Kidney epithelial cell (primary cell): ENCODE measurements around the gene PSAT1. TPM values are rescaled to one million over a fixed set of nuclear protein-coding genes. Genes with fewer than 3 reads are reported as not detected.

Source experiments
- DNase-seq: peaks from one replicate; pipeline ENCODE4 v3.0.0-alpha.2; 2010; ENCODE audit warnings: low read depth
- H3K27me3 ChIP-seq: 2 replicates; pipeline ENCODE4 v1.6.0; 2011; ENCODE audit warnings: low read length; ENCODE audit not compliant: control insufficient read depth, insufficient read depth
- H3K36me3 ChIP-seq: 2 replicates; pipeline ENCODE4 v1.5.1; 2011; ENCODE audit warnings: low read length; ENCODE audit not compliant: control insufficient read depth, insufficient read depth
- H3K4me3 ChIP-seq: 2 replicates; pipeline ENCODE4 v1.5.1; 2011; ENCODE audit warnings: low read depth, mild to moderate bottlenecking, control low read depth, low read length
- total RNA-seq: library from RNA; depleted of rRNA; stranded (reverse); fragments of >200 nt; gene quantifications from 2 replicates; pipeline ENCODE4 v1.2.3, GENCODE V29; 2015
- TF ChIP-seq, protein P1 (sequence below): IDR thresholded peaks from 2 replicates; pipeline ENCODE4 v1.5.1; 2011; ENCODE audit warnings: mild to moderate bottlenecking, moderate library complexity, low read length, control low read depth, inconsistent platforms; ENCODE audit not compliant: insufficient read depth, poor library complexity, severe bottlenecking

Gene PSAT1
- total RNA-seq, 1 donor from 2014 or later: 259 TPM

DNA sequence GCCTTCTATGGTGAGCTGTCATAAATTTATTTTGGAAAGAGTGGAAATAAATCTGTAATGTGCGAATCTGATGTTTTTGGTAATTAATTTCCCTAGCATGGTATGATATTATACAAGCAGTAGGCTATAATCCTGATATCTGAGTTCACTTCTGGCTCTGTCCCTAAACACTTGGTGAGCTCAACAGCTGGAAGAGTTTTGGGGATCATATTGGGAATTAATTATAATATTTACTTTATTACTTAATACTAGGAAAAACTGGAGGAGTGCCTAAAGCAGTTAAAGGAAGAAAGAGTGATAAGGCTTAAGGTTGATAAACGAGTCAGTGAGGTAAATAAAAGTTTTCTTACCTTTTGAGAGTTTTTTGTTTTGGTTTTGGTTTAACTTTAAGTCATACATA, 34.3 kb upstream of the PSAT1 start:
- DNase-seq: no peak
- H3K36me3 ChIP-seq: no peaks in the 10 kb centered on the region
- TF ChIP-seq, protein P1, sequence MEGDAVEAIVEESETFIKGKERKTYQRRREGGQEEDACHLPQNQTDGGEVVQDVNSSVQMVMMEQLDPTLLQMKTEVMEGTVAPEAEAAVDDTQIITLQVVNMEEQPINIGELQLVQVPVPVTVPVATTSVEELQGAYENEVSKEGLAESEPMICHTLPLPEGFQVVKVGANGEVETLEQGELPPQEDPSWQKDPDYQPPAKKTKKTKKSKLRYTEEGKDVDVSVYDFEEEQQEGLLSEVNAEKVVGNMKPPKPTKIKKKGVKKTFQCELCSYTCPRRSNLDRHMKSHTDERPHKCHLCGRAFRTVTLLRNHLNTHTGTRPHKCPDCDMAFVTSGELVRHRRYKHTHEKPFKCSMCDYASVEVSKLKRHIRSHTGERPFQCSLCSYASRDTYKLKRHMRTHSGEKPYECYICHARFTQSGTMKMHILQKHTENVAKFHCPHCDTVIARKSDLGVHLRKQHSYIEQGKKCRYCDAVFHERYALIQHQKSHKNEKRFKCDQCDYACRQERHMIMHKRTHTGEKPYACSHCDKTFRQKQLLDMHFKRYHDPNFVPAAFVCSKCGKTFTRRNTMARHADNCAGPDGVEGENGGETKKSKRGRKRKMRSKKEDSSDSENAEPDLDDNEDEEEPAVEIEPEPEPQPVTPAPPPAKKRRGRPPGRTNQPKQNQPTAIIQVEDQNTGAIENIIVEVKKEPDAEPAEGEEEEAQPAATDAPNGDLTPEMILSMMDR: no peak
- H3K4me3 ChIP-seq: no peak overlapping the region
- no peaks in the 10 kb centered on the region for H3K27me3 ChIP-seq

- TF ChIP-seq, protein P1: no peak
- DNase-seq: no peak
- Histone ChIP-seq H3K27me3 (no peaks in the 10 kb centered on the region), H3K4me3 (no peak overlapping the region), H3K36me3 (no peaks in the 10 kb centered on the region)
These were observed 29.0 kb upstream of the PSAT1 start for GRCh38 chr9:78267889-78268288.

DNA sequence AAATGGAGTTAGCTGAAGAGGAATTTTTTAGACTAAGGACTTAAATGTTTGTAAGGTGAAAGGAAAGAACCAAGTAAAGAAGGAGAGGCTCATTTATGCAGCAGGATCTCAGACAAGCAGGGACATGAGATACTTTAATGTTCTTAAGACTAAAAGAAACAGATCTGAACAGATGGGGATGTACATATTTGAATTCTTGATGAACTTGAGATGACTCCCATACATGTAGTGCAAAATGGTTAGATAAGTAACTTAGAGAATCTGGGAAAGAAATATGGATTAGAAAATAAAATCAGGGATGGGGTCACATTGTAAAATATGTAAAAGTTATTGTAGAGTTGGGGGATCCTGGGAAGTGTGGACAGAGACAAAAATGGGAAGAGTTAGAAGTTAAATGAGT, 27.1 kb upstream of the PSAT1 start:
- TF ChIP-seq, protein P1: no peak
- H3K27me3 ChIP-seq: no peaks in the 10 kb centered on the region
- H3K4me3 ChIP-seq: no peak overlapping the region
- H3K36me3 ChIP-seq: no peaks in the 10 kb centered on the region
- DNase-seq: no peak

- no peaks in the 10 kb centered on the region for H3K36me3 ChIP-seq
- no peak overlapping the region for H3K4me3 ChIP-seq
- TF ChIP-seq, protein P1: no peak
- no peak for DNase-seq
- H3K27me3 ChIP-seq: no peaks in the 10 kb centered on the region
These were observed 24.6 kb upstream of the PSAT1 start for GRCh38 chr9:78272307-78272706.

GRCh38 chr9:78273761-78274160, 23.2 kb upstream of the PSAT1 start:
- Histone ChIP-seq H3K36me3 (no peaks in the 10 kb centered on the region), H3K27me3 (no peaks in the 10 kb centered on the region), H3K4me3 (no peak overlapping the region)
- TF ChIP-seq, protein P1: no peak
- no peak for DNase-seq

DNA sequence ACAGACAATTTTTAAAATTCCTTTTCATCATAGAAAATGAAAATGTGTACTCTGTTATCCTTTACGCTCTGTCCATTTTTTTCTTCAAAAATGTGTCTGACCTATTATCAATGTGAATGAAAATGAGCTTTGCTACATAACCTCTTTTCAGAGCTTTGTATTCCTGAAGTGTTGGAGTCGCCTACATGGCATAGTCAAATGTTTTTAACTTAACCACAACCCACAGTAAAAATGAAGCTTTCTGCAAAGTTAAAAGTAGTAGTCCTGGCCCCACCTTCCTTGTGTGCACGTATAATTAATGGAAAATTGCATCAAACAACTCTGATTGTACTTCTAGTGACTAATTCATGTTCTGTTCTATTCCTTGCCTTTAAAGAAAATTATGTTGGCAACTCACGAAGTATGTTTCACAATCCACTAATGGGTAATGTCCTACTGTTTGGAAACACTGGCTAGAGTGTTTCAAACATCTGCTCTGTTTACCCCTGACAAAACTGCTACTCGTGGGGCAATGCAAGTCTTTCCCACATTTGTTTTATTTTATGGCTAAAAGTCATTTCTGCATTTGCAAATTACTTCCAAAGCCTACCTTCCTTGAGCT, 18.6 kb upstream of the PSAT1 start:
- TF ChIP-seq, protein P1: no peak
- Histone ChIP-seq H3K36me3 (no peaks in the 10 kb centered on the region), H3K27me3 (no peaks in the 10 kb centered on the region), H3K4me3 (no peak overlapping the region)
- DNase-seq: no peak
